OCI-LY1 (cell line): ENCODE results near the gene POLA2.

Source experiments
- CTCF ChIP-seq: fragments of 200-600 bp; sonication (generic), shearing (Covaris generic); IDR thresholded peaks from 2 replicates; pipeline ENCODE4 v1.5.1; 2017; ENCODE audit warnings: mild to moderate bottlenecking, antibody characterized with exemption, low read length, moderate library complexity, mixed read lengths
- EZH2 ChIP-seq: fragments of 200-600 bp; sonication (generic), shearing (Covaris generic); IDR thresholded peaks from 2 replicates; pipeline ENCODE4 v1.8.0; 2017; ENCODE audit warnings: borderline replicate concordance, mixed run types, mild to moderate bottlenecking, antibody characterized with exemption, low read length, moderate library complexity, mixed read lengths

DNA sequence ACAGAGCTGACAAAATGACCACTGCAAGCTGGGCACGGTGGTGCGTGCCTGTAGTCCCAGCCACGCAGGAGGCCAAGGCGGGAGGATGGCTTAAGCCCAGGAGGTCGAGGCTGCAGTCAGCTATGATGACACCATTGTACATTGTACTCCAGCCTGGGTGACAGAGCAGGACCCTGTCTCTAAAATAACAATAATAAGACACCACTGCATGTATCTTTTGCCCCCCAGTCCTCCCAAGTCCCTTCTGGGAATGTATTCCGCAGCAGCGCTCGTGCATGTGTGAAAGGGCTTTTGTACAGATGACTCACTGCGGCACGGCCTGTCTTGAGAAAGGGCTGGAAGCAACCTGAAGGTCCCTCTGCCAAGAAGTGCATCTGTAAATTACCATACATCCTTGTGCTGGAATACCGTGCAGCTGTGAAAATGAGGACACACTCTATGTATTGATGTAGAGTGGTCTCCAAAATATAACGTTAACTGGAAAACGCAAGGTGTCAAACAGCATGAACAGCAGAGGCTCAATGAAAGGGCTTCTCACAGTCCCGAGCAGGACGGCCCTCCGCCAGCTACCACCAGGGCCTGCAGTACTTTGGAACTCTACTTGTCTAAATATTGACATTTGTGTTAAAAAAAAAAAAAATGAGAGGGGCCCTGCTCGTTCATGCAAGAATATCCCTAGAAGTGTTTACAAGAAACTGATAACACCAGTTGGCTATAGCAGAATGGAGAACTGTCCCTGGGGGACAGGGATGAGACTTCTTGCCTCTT, 43.9 kb downstream of the POLA2 start:
- TF ChIP-seq CTCF (no peak), EZH2 (no peak)
